Brain pericyte (primary cell): ENCODE measurements around the gene ITGBL1.

Experiments used
- DNase-seq: peaks from one replicate; pipeline ENCODE4 v3.0.0-alpha.2; 2012; ENCODE audit warnings: low read depth, low spot score

ITGBL1 gene

DNA sequence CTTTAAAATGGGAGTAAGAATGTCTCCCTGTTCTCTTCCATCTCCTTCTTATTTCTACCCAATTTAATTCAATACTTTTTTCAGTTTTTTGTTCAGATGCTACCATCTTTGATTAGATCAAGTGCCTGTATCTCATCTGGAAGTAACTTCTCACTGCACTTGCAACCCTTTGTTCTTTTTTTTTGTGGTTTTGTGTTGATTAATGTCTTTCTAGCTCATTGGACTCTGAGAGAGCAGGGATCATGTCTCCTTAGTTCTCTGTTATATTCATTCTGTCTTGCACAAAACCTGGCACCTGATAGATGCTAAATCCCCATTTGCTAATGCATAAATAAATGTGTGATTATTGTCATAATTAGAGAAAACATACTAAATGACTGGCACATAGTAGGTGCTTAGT is 834 bp upstream of the ITGBL1 start:
- DNase-seq = no peak

DNA sequence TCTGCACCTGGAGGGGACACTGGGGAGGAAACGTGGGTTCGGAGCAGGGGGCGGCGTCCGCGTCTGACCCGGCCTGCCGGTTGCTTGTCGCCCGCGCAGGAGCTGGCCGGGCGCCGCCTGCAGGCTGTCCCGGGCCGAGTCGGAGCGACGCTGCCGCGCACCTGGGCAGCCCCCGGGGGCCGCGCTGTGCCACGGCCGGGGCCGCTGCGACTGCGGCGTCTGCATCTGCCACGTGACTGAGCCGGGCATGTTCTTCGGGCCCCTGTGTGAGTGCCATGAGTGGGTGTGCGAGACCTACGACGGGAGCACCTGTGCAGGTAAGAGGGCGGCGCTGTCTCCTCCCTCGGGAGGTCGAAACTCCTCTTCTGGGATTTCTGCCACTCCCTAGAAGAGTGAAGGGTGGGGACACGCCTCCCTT is 1.3 kb downstream of the ITGBL1 start:
- no peak for DNase-seq

DNA sequence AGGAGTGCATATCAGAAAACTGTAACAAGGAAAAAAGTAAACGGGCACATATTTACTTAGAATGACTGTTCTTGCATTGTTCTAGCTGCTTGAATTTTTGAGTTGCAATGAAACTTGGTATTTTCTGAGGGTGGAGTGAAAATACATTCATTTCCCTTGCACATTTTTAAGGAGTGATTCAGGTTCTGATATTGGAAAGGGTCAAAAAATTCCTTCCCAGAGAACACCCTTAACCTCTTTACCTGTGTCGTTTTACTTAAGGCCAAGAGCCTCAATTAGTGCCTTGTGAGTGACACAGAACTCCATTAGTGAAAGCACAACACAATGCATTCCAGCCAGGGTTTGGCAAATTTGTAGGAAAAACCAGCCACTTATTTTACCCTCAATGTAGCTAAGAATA is 2.3 kb downstream of the ITGBL1 start:
- DNase-seq = no peak

DNA sequence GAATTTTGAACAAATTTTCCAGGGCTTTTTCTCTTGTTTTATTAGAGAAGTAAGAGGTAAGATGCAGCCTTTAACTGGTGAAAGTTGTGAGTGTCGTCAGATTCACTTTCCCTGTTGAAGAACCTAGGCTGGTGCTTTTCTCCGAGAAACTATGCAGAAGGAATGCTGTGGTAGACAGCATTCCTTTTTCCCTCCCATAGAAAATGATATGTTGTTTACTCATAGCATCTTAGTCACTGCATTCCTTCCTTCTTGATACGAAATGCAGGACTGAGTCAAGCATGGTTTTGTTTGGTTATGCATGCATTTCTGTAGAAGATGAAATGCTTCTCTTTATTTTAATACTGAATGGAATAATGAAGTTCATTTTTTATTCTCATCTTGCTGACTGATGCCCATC is 3.4 kb downstream of the ITGBL1 start:
- DNase-seq = no peak

DNA sequence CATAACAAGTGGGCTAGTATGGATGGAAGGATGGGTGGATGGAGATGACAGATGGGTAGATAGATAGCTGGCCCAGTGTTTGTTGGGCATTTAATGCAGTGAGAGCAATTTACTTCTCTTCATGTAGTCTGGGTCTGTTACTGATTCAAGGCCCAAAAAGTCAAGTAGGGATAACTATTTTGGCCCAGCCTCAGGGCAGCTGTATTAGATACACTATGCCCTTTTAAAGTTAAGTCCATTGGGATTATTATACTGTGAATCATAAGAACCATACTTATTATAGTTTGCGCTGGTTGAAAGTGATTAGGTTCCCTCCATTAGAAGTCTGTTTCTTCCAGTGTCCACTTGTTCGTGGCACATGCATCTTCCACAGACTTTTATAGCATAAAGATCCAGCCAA is 4.7 kb downstream of the ITGBL1 start:
- DNase-seq = no peak

DNA sequence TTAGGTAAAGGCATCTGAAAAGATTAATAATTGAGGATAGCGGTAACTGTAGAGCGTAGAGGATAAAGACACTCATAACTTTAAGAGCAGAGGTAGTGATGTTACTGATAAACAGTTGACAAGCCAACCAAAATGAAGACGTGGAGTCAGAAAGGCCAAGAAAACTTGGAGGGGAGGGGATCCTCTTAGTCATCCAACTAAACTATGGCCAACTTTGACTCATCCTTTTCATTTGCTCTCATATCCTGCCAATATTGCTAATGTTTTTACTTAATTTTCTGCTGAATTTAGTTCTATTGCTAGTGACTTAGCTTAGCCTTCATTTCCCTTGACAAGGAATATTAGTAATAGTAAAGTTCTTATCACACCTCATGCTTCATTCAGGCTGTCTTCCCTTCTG is 13.4 kb downstream of the ITGBL1 start:
- no peak for DNase-seq

GRCh38 chr13:101467415-101467814 is 14.9 kb downstream of the ITGBL1 start:
- DNase-seq = no peak

- DNase-seq = no peak
Measured at GRCh38 chr13:101473458-101473857, 21.0 kb downstream of the ITGBL1 start.

GRCh38 chr13:101474419-101474957 is 22.0 kb downstream of the ITGBL1 start:
- DNase-seq = peak; percentile 73

DNA sequence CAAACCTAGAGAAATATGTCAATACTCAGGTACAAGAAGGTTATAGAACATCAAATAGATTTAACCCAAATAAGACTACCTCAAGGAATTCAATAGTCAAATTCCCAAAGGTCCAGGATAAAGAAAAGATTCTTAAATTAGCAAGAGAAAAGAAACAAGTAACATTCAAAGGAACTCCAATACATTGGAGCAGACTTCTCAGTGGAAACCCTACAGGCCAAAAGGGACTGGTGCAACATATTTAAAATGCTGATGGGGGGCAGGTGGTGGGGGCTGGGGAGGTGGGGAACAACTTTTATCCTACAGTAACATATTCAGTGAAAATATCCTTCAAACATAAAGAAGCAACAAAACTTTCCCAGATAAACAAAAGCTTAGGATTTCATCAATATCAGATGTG is 23.1 kb downstream of the ITGBL1 start:
- no peak for DNase-seq

GRCh38 chr13:101481421-101481820 is 28.9 kb downstream of the ITGBL1 start:
- no peak for DNase-seq

GRCh38 chr13:101486708-101487437 is 34.4 kb downstream of the ITGBL1 start:
- DNase-seq = no peak

DNA sequence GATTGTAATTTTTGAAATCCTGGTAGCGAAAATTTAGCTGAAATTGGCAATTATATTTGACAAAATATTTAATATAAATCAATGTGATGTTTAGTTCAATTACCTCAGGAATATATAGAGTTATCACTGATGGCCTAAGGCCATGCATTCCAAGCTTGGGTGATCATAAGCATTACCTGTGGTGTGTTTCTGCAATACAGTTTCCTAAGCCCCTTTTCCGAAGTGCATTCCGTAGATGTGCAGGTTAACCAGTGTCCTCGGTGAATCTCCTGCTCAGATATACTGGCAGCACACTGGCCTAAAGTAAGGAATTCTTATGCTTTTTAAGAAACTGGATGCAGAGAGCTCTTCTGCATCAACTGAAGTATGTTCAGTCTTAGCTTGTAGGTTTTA is 35.0 kb downstream of the ITGBL1 start:
- DNase-seq = no peak

- no peak for DNase-seq
Measured at GRCh38 chr13:101488734-101489133, 36.3 kb downstream of the ITGBL1 start.

GRCh38 chr13:101489643-101490405 is 37.3 kb downstream of the ITGBL1 start:
- DNase-seq = no peak

DNA sequence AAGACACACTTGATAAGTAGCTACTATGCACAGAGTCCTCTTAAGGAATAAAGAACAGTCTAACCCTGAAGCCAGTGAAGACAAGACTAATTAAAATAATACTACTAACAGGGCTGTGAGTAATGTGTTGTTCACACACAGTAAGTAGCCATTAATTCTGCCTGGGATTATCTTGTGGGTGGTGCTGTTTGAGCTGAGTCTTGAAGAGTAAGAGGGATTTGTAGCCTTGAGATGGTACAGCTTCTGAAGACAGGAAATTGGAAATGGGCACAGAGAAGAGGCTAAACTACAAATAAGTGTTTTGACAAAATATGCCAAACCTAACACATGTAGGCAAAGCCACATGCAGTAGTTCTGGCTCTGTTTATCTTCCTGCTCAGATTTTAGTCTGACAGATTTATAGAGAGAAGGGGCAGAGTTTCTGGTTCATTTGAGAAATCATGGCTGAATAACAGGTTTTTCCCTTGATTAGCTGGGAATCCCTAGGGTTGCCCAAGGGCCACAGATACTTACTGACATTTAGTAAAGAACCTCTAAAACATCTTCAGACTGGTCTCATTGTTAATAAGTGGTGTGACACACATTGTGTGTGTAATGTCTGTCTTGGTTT is 38.0 kb downstream of the ITGBL1 start:
- no peak for DNase-seq

DNA sequence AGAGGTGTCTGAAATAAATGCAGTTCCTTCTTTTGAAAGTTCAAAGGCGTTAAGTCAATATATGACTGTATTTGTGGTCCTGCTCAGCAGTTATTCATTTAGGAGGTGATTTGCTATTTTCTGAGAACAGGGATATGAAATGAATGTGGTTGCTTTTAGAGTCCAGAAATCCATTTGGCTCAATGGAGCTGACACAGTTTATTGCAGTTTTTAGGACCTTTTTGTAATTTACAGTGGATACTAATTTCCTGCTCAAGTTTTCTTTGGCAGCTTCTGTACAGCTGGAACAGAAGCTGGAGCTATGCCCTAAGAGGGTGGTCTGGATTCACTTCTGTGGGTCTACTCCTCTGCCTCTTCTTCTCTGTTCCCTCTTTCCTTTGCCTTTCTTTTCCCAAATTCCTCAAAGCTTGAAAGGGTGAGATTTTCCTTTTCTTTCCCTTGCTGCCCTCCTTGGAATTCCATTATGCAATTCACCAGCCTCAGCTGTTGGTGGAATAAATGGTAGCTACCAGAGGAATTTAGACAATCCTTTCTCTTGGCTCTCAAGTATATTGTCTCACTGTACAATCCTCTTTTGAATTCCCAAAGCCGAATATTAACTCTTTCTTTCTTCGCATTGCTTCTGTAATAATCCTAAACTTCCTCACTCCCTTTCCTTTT is 39.9 kb downstream of the ITGBL1 start:
- DNase-seq = no peak

DNA sequence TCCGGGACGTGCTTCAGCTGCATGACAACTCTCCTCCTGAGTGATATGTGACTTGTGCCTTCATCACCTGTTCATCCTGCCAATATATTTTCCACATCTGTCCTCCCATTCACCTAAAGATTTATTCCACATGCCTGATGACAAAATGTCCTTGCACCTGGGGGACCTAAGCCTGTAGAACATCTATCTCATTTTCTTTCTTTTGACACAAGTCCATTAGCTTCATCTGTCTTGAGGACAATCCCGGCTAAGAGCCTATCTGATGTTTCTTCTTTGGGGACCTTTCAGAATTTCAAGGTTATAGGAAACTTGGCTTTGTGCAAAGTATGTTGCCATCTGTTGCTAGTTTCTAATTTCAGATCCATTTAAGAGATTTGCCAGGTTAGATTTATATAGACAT is 41.1 kb downstream of the ITGBL1 start:
- DNase-seq = no peak

GRCh38 chr13:101499406-101499805 is 46.9 kb downstream of the ITGBL1 start:
- DNase-seq = no peak

- no peak for DNase-seq
Measured at GRCh38 chr13:101502618-101503017, 50.1 kb downstream of the ITGBL1 start.

GRCh38 chr13:101511161-101511560 is 58.7 kb downstream of the ITGBL1 start:
- DNase-seq = no peak

- DNase-seq = no peak
Measured at GRCh38 chr13:101511766-101512165, 59.3 kb downstream of the ITGBL1 start.
